T-helper 1 cell treated with Interleukin-12 subunit alpha and Interleukin-12 subunit beta and Interleukin-4 antibody, amounts not matched to agents 30 μg/mL and 1 μg/mL, for 36 hours (primary cell): ENCODE data around the gene CYP4F11.
"Not testable (repeated sequence)": the region's sequence is repeated elsewhere in the genome, so short reads cannot be mapped to it uniquely, and the experiment has no call there.

Source experiments
- H3K27ac Mint-ChIP-seq: one replicate; pipeline ENCODE4 v1.8.0; 2021; ENCODE audit warnings: mild to moderate bottlenecking, mixed read lengths
- H3K27me3 Mint-ChIP-seq: one replicate; pipeline ENCODE4 v1.8.0; 2021; ENCODE audit warnings: low read depth, mixed read lengths
- H3K36me3 Mint-ChIP-seq: one replicate; pipeline ENCODE4 v1.8.0; 2021; ENCODE audit warnings: low read depth, mixed read lengths
- H3K4me1 Mint-ChIP-seq: one replicate; pipeline ENCODE4 v1.8.0; 2021; ENCODE audit warnings: low read depth, mixed read lengths
- H3K4me3 Mint-ChIP-seq: one replicate; pipeline ENCODE4 v1.8.0; 2021; ENCODE audit warnings: mild to moderate bottlenecking, moderate library complexity, mixed read lengths
- H3K9me3 Mint-ChIP-seq: one replicate; pipeline ENCODE4 v1.8.0; 2021; ENCODE audit warnings: mixed read lengths

CYP4F11 gene, protein sequence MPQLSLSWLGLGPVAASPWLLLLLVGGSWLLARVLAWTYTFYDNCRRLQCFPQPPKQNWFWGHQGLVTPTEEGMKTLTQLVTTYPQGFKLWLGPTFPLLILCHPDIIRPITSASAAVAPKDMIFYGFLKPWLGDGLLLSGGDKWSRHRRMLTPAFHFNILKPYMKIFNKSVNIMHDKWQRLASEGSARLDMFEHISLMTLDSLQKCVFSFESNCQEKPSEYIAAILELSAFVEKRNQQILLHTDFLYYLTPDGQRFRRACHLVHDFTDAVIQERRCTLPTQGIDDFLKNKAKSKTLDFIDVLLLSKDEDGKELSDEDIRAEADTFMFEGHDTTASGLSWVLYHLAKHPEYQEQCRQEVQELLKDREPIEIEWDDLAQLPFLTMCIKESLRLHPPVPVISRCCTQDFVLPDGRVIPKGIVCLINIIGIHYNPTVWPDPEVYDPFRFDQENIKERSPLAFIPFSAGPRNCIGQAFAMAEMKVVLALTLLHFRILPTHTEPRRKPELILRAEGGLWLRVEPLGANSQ

DNA sequence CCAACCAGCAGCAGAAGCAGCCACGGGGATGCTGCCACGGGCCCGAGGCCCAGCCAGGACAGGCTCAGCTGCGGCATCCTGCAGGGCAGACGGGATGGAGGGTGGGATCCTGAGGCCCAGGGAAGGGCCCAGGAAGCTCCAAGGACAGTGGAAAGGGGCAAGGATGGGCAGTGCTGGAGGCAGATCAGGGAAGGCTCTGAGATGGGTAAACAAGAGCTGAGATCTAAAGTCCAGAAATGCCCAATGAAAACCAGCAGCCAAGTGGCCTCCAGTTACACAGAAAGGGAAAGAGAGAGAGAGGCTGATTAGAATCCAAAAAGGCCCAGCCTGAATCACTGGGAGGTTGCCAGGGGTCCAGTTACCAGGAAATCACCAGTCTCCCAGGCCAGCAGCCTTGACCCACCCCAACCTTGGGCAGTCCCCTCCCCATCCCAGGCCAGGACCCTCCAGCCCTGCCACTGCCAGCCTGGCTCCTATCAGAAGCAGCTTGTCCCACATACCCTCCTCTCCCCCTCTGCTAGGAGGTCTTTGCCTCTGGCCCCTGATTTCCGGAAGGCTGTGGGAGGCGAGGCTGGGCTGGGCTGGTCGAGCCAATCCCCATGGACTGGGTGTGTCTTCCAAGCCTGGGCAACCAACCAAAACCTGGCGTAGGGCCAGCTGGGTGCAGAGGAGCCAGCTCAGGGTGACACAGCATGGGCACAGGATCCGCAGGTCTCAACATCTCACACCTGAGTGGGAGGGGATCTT, at the start of gene CYP4F11:
CYP4F11 (minus strand) TSS at position 198 of the 747 bp plus-strand sequence; CDS start at position 77, 121 bp downstream.
- Mint-ChIP-seq H3K27ac (no peak within 1 kb of the TSS), H3K27me3 (peaks cover 4% of the 10 kb centered on the region), H3K4me1 (no peaks in the 10 kb centered on the region), H3K9me3 (peaks cover 16% of the 10 kb centered on the region), H3K4me3 (no peak within 1 kb of the TSS), H3K36me3 (no peaks in the 10 kb centered on the region)

DNA sequence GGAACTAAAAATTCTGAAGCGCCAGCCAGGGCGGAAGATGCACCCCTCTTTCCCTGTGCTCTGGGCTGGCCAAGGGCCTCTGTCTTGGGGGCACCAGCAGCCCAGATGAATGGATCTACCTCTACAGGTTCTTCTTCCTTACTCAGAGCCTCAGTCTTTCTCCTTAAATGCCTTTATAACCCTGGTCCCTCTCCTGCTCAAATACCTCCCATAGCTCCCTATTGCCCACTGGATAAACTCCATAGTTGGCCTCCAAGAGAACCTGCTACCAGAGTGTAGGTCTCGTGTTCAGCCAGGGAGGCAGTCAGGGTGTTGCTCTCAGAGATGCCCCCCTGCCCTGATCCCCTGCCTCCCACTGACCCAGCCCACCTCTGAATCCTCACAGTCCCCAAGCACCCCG, 45.0 kb upstream of the CYP4F11 start:
- Mint-ChIP-seq H3K27ac (no peak overlapping the region), H3K4me1 (no peaks in the 10 kb centered on the region), H3K27me3 (peaks cover 9% of the 10 kb centered on the region), H3K9me3 (peaks cover 18% of the 10 kb centered on the region), H3K4me3 (no peak overlapping the region), H3K36me3 (no peaks in the 10 kb centered on the region)

DNA sequence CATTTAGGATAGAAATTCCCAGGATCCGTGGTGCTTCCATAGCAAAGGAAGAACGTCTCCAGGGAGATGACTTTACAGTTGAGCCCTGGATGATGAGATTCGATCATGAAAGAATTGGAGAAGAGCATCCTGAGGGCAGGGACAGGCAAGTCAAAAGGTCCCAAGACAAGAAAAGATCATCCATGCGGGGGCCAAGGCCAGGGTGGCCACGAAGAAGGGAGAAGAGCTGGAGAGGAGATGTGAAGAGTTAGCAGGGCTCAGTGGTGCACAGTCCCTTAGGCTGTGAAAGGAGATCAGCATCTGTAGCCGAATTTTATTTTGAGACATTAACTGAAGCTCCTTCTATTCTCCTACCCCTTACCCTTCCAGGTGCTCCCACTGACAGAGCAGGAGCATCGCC, 43.4 kb upstream of the CYP4F11 start:
- H3K27me3 Mint-ChIP-seq = peaks cover 9% of the 10 kb centered on the region

DNA sequence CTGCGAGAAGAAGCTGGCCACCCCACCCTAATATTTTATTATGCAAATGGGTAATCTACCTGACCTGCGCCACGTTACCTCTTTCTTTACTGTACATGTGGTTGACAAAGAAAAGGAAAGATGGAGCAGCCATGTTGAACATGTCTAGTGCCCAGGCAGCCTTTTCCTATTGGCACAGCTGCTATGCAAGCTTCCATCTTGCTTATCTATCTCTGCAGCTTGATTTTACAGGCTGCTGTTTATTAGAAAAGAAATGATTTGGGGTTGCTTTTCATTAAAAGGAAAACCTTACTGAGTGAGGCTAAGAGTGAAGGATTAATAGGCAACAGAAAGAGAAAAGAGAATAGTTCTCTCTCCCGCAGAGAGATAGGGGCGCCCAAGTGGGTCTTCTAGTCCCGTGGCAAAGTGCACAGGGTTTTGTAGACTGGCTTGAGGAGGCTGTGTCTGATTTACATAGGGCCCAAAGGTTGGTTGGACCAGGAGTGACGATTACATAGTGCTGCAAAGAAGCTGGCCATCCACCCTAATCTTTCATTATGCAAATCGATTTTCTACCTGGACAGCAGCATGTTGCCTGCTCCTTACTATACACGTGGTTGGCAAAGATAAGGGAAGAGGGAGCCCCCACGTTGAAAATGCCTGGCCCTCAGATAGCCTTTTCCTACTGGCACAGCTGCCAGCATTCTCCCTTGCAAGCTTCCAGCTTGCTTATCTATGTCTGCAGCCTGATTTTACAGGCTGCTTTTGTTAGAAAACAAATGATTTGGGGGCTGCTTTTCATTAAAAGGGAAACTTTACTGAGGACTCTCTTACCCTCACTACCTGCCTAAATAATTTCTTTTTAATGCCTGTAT, 42.7 kb upstream of the CYP4F11 start:
- Mint-ChIP-seq H3K27me3 (peaks cover 9% of the 10 kb centered on the region), H3K9me3 (peaks cover 7% of the 10 kb centered on the region), H3K27ac (no peak overlapping the region)

More for the DNA sequence above, 43.4 kb upstream of the CYP4F11 start:
- Mint-ChIP-seq H3K4me1 (no peaks in the 10 kb centered on the region), H3K36me3 (no peaks in the 10 kb centered on the region), H3K9me3 (peaks cover 10% of the 10 kb centered on the region), H3K4me3 (no peak overlapping the region), H3K27ac (no peak overlapping the region)

DNA sequence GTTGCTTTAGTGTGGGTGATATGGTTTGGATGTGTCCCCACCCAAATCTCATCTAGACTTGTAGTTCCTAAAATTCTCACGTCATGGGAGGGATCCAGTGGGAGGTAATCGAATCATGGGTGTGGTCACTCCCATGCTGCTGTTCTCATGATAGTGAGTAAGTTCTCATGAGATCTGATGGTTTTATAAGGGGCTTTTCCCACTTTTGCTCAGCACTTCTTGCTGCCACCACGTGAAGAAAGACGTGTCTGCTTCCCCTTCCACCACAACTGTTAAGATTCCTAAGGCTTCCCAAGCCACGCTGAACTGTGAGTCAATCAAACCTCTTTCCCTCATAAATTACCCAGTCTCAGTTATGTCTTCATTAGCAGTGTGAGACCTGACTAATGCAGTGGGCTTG, 40.5 kb upstream of the CYP4F11 start:
- Mint-ChIP-seq H3K27me3 (peaks cover 9% of the 10 kb centered on the region), H3K27ac (no peak overlapping the region), H3K36me3 (no peaks in the 10 kb centered on the region), H3K4me3 (no peak overlapping the region), H3K9me3 (no peaks in the 10 kb centered on the region), H3K4me1 (no peaks in the 10 kb centered on the region)

More for the DNA sequence above, 42.7 kb upstream of the CYP4F11 start:
- Mint-ChIP-seq H3K4me1 (no peaks in the 10 kb centered on the region), H3K4me3 (no peak overlapping the region), H3K36me3 (no peaks in the 10 kb centered on the region)

DNA sequence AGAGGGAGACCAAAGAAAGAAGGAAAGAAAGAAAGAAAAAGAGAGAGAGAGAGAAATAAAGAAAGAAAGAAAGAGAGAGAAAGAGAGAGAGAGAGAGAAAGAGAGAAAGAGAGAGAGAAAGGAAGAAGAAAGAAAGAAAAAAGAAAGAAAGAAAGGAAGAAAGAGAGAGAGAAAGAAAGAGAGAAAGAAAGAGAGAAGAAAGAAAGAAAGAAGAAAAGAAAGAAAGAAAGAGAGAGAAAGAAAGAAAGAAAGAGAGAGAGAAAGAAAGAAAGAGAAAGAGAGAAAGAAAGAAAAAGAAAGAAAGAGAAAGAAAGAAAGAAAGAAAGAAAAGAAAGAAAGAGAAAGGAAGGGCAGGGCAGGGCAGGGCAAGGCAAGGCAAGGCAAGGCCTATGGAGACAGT, 37.7 kb upstream of the CYP4F11 start:
- H3K4me3 Mint-ChIP-seq, H3K27ac Mint-ChIP-seq, H3K4me1 Mint-ChIP-seq, H3K9me3 Mint-ChIP-seq, H3K36me3 Mint-ChIP-seq, H3K27me3 Mint-ChIP-seq: not testable (repeated sequence)

DNA sequence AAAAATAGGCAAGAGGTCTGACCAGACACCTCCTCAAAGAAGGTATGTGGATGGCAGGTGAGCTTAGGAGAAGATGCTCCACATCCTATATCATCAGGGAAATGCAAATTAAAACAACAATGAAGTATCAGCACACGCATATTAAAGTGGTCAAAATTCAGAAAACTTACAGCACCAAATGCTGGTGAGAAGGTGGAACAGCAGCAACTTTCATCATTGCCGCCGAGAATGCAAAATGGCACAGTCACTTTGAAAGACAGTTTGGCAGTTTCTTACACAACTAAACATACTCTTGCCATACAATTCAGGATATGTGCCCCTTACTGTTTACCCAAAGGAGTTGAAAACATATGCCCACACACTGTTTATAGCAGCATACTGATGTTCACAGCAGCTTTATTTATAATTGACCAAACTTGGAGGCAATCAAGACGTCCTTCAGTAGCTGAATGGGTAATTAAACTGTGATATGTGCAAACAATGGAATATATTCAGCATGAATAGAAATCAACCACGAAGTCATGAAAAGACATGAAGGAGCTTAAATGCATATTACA, 37.0 kb upstream of the CYP4F11 start:
- peaks cover 4% of the 10 kb centered on the region for H3K27me3 Mint-ChIP-seq
- no peak overlapping the region for H3K27ac Mint-ChIP-seq
- no peaks in the 10 kb centered on the region for H3K4me1 Mint-ChIP-seq
- no peaks in the 10 kb centered on the region for H3K9me3 Mint-ChIP-seq
- H3K36me3 Mint-ChIP-seq = no peaks in the 10 kb centered on the region
- no peak overlapping the region for H3K4me3 Mint-ChIP-seq

DNA sequence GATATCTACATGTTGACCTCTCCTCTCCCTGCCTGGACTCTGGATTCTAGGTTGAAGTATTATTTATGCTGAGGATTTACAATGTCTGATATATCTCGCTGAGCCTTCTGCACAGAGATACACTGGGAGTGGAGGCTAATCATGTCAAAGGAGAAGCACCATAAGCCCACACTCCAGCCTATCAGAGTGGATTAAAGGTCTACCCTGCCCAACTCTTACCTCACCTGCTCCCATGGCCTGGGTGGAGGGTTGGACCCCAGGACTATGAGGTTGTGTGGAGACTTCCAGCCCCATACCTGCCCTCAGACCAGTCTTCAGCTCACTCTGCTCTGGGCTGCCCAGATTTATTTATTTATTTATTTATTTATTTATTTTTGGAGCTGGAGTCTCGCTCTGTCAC, 29.9 kb upstream of the CYP4F11 start:
- H3K4me1 Mint-ChIP-seq = no peaks in the 10 kb centered on the region
- no peak overlapping the region for H3K4me3 Mint-ChIP-seq
- H3K36me3 Mint-ChIP-seq = no peaks in the 10 kb centered on the region
- no peaks in the 10 kb centered on the region for H3K9me3 Mint-ChIP-seq
- no peaks in the 10 kb centered on the region for H3K27me3 Mint-ChIP-seq
- H3K27ac Mint-ChIP-seq = no peak overlapping the region

DNA sequence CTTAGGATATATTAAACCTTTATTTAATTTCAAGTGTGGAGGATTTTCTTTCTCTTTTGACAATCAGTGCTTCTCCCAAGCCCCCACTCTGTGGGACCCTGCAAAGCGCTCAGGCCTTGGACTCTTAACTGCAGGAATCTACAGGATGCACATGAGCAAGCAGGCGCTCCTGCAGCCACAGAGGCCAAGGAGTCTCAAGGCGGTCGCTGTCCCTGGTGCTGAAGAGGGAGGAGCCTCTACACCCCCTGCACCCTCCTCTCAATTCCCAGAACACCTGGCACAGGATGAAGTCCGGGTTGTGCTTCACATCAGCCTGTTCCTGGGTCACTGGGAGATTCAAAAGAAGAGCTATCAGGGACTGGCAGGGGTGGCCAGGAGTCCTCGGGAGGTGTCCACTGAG, 28.0 kb upstream of the CYP4F11 start:
- Mint-ChIP-seq H3K27me3 (no peaks in the 10 kb centered on the region), H3K4me1 (no peaks in the 10 kb centered on the region), H3K4me3 (no peak overlapping the region), H3K27ac (no peak overlapping the region), H3K9me3 (no peaks in the 10 kb centered on the region), H3K36me3 (no peaks in the 10 kb centered on the region)

DNA sequence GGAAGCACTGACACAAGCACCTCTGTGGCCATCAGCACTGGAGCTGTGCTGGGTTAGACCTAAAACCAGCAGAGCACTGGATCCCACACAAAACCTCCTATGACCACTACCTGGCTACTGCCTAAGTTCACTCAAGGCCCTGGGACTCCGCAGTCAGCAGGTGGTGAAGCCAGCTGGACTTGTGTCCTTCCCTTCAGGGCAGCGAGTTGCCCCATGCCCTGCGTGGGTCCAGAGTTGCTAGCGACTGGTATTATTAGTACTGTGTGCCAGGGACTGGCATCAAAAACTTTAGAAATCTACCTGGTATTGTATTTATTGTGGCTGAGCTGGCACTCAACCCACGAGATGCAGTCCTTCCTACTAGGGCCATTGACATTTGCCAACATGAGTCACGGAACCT, 20.5 kb upstream of the CYP4F11 start:
- Mint-ChIP-seq H3K9me3 (no peaks in the 10 kb centered on the region), H3K4me1 (no peaks in the 10 kb centered on the region), H3K27me3 (peaks cover 3% of the 10 kb centered on the region), H3K36me3 (no peaks in the 10 kb centered on the region), H3K4me3 (no peak overlapping the region), H3K27ac (no peak overlapping the region)

DNA sequence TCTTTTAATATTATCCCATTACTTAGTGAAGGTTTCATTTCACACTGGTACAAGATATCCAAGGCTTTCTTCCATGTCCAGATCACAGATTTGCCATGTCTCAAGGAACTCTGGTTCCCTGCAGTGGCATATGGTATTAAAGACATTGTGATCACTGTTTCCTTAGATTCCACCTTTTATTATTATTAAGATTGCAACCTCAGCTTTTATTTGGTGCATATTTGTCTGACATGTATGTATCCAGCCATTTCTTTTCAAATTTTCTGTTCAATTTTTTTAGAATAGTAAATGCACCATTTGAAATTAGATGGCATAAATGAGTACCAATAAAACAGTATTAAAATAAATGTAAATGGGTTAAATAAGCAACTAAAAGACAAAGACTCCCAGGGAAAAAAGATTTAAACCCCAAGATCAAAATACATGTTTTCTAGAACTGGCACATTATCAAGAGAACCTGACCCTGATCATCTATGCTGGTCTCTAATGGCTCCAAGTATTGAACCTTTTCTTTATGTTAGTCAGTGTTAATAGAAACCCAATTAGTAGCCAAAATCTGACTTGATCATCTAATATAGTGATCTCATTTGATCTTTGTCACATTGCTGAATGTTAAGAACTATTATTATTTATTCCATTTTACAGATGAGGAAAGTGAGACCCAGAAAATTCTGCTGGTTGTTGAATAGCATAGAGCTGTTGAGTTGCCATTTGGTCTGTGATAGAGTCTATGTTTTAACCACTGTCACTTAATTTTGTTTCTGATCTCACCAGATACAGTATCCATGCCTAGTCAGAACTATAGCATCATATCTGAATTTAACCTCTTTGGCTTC, 14.1 kb upstream of the CYP4F11 start, which contains the start of gene OR10H4:
OR10H4 (plus strand) TSS at position 786 of the 836 bp plus-strand sequence; CDS start at position 786, 0 bp downstream.
- peaks cover 17% of the 10 kb centered on the region for H3K27me3 Mint-ChIP-seq
- no peaks in the 10 kb centered on the region for H3K36me3 Mint-ChIP-seq
- H3K9me3 Mint-ChIP-seq = peaks cover 14% of the 10 kb centered on the region
- H3K27ac Mint-ChIP-seq = no peak within 1 kb of the TSS
- H3K4me1 Mint-ChIP-seq = no peaks in the 10 kb centered on the region
- no peak within 1 kb of the TSS for H3K4me3 Mint-ChIP-seq

DNA sequence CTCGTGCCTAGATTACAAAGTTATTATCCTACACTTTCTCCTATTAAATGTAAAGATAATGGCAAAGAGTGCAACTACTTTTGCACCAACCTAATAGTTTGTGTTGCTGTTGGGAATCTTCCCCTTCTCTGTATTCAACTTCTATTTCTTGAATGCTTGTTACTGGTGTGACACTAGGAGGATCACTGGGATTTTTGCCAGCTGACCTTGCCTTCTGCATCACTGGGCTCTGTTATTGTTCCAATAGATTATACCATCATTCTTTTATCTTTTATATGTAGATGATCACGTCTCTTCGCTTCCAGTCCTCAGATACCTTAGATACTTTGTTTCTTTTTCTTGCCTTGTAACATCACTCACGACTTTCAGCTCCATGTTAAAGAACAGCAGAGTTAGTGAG, 11.0 kb upstream of the CYP4F11 start:
- peaks cover 14% of the 10 kb centered on the region for H3K9me3 Mint-ChIP-seq
- no peaks in the 10 kb centered on the region for H3K4me1 Mint-ChIP-seq
- peaks cover 24% of the 10 kb centered on the region for H3K27me3 Mint-ChIP-seq
- H3K27ac Mint-ChIP-seq = no peak overlapping the region
- H3K36me3 Mint-ChIP-seq = no peaks in the 10 kb centered on the region
- H3K4me3 Mint-ChIP-seq = no peak overlapping the region

DNA sequence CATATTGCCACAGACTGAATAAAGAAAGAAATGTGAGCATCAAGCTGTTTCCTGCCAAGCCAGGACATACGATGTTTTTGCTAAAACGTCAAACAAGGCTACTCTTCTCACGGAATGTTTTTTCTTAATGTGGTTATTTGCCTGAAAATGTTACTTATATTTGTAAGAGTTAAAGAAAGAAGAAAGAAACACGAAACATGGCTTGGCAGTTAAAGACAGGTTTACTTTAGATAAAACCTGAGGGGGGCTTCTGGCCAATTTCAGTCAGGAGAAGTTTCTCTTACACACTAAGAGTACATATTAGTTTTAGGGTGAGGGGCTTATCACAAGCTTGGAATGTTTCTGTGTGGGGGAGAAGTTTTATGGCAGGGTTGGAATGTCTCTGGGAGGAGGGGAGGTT, 10.1 kb upstream of the CYP4F11 start:
- Mint-ChIP-seq H3K4me1 (no peaks in the 10 kb centered on the region), H3K27ac (no peak overlapping the region), H3K27me3 (peaks cover 24% of the 10 kb centered on the region), H3K9me3 (peaks cover 11% of the 10 kb centered on the region), H3K36me3 (no peaks in the 10 kb centered on the region), H3K4me3 (no peak overlapping the region)
